Pons (tissue), 1 donor: ENCODE data around the gene MIB2.
"Not testable (repeated sequence)": the region's sequence is repeated elsewhere in the genome, so short reads cannot be mapped to it uniquely, and the experiment has no call there.

Experiments
- DNase-seq: peaks from one replicate; pipeline ENCODE4 v3.0.0-alpha.2; 2016; ENCODE audit warnings: low spot score

MIB2 gene

DNA sequence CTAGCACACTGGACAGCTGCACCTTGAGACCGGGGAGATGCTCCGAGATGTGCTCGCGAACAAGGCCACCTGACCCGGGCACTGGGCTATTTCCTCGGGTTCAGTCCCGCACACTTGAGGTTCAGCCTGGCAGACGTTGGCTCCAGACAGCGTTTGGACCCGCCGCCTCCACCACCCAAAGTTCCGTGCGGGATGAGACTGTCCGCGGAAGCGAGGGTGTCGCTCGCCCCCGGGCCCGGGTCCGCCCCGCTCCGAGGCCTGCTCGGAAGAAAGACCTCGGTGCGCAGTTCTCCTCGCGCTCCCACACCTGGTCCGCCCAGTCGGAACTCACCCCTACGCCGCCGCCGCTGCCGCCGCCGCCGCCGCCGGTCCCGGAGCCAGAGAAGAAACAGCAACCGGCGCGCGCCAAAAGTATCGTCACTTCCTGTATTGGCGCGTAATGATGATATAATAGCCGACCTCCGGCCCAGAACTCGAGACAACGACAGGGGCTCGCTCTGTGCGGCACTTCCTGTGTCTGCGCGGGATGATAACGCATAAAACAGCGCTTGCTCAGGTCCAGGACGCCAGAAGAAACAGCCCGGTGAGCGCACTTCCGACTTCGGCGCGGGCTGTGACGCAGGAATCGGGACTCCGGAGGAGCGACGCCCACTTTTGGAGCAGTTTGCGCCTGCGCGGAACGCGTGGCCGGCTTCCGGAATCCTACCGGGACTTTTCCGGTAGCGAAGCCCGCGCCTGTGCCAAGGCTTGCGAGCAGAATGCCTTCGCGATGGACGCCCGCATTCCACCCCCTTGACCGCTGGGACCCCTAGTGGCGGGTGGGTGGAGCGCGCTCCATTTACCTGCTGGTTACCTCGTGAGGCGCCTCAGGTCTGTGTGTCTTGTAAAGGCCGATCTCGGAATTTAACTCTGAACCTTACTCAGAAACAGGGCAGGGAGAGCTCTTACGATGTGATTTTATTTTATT lies 43.6 kb downstream of the MIB2 start, which contains the start of gene CDK11B:
Gene CDK11B (minus strand): TSS at position 422 of the 967 bp plus-strand sequence. CDS start 1,519 bp downstream, outside the sequence.
- peak; percentile 94 for DNase-seq

DNA sequence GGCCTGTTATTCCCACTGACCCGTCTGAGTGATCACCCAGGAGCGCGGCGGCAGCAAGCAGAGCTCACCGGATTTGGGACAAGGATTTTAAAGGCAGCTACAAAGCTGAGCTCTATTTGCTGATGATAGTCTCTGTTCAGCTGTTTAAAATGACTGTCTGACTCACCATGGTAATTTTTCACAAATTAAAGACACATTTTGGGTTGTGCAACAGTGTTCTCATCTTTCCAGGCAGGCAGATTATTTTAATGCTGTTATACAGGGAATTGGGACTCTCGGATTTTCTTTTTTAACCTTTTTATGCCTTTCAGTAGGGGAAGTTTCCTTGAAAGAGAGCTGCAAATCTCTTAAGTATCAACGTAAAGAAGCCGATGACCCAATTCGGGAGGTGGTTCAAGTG lies 47.1 kb downstream of the MIB2 start:
- not testable (repeated sequence) for DNase-seq

DNA sequence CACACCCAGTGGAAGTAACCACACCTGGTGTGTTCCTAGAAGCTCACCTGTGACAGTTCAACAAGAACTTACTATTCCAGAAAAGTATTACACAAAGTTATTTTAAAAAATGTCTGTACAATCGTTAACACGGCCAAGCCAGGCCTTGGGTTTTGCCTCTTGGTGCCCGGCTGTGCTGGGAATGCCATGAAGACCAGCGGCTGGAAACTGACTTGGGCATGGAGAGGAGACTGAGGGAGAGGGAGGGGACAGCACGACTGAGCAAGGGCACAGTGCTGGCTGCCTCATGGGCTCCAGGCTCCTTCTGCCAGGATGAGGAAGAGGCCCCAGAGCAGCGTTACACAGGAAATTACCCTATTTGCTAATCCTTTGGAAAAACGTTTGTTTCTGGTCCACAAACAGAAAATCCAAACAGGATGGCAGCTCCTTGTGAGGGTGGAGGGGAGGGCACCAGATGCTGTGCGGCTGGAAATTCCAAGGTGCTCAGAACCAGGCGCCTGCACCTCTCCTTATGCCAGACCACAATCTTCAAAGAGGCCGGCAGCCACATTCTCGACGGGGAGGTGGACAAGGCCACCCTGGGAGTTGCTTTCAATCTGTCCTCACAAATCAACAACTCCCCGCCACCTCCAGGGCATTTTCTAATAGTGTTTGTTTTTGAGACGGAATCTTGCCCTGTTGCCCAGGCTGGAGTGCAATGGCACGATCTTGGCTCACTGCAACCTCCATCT lies 47.7 kb downstream of the MIB2 start:
- not testable (repeated sequence) for DNase-seq

DNA sequence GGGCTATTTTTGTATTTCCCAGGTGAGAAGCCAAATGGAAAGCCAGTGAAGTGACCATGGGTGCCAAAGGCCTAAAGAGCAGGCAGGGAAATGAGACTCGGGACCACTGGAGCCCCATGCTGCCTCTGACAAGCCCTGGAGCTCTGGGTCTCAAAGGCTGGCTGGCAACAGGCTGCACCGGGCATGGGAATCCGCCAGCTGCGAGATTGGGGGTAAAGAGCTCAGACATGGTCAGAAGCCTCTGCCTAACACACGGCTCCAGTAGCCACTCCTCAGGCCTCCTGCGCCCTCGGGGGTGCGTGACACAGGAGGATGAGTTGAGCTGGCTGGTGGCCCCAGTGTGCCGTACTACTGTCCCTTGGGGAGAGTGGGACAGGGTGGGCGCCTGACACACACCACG lies 49.0 kb downstream of the MIB2 start:
- not testable (repeated sequence) for DNase-seq

DNA sequence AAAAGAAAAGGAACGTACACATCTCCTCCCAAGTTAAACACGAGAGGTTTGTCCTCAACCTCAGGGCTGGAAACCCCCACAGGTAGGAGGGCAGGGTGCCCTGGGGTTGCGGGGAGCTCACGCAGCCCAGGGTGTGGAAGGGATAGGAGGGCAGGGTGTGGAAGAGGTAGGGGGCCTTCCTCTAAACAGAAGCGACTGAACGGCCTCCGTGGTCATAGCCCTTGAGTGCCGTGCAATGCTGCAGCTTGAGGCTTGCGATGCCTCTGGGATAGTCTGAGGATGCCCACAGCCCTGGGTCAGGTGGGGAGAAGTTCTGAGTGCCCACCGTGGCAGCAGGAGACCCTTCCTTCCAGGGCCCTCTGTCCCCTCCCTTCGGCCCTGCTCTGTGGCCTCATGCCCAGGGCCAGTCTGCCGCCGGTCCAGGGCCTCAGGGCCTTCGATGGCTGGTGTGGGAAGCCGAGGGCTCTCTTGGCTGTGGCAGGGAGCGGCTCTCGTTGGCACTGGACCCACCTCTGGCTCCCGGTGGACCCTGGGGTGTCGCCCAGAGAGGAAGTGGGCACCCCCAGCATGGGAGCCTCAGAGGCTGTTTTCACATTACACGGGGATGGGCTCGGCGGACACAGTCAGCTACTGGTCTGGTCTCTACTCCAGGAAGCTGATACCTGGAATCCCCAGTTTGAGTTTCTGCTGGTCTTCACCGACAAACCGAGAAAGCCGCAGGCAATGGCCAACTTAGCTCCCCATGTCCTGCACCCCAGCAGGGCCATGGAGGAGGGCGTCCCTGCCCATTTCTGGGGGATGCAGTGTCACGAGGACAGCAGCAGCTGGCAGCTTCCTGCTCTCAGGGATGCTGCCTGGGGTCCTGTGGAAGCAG lies 49.9 kb downstream of the MIB2 start:
- no peak for DNase-seq

DNA sequence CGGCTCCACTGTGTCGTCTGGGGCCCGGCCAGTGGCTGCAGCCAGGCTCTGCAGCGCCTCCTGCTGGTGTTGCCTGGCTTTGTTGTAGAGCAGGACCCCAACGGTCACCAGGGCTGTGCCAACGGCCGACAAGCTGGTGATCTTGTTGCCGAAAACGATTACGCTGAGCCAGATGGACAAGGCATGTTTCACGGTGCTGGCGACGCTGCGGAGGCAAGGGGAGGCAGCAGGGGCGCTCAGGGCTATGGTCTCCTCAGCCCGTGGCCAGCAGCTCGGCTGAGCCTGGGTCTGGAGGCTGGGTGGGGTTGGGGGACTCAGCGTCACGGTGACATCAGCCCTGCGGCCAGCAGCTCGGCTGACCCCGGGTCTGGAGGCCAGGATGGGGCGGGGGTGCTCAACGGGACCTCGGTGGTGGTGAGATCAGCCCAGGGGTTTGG lies 50.5 kb downstream of the MIB2 start:
- DNase-seq, result no peak

DNA sequence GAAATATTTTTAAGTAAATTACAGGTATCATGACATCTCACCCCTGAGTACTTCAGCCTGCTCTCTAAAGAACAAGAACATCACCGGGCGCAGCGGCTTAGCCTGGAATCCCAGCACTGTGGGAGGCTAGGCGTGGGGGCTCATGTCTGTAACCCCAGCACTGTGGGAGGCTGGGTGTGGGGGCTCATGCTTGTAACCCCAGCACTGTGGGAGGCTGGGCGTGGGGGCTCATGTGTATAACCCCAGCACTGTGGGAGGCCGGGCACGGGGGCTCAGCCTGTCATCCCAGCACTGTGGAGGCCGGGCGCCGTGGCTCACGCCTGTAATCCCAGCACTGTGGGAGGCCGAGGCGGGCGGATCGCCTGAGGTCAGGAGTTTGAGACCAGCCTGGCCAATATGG lies 51.2 kb downstream of the MIB2 start:
- no peak for DNase-seq

DNA sequence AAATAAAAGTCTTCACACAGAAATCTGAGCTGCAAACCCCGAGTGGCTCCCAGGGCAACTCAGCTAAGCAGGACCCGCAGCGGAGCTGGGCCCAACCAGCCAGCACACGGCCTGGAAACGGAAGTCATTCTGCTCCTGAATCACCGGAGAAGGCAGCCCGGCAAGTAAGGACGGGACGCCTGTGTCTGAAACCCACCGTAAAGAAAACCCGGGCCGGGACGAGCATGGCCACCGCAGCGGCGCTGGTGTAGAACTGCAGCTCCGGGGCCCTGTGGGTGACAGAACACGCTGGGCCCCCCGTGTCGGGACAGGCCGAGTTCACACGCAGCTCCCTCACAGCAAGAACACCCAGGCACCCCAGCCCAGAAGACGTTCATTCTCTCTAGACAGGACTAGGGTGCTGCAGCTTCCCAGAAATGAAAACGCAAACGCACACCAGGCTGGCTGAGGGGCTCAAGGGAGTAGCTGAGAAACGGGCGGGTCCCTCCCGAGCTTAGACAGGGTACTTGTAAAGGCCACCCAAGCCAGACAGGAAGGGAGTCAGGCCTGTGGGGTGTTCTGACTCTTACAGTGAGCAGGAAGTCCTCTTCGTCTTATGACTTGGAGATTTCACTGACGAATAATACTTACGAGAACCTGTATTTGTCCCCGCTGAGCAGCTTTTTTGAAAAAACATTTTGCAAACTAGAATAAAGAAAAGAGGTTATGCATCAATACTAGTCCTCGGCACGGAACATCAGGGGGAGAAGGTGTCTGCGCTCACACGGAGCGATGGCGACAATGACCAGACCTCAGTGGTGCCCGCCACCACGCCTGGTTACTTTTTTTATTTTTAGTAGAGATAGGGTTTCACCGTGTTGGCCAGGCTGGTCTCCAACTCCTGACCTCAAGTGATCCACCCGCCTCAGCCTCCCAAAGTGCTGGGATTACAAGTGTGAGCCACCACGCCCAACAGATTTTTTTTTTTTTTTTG lies 54.5 kb downstream of the MIB2 start:
- no peak for DNase-seq

DNA sequence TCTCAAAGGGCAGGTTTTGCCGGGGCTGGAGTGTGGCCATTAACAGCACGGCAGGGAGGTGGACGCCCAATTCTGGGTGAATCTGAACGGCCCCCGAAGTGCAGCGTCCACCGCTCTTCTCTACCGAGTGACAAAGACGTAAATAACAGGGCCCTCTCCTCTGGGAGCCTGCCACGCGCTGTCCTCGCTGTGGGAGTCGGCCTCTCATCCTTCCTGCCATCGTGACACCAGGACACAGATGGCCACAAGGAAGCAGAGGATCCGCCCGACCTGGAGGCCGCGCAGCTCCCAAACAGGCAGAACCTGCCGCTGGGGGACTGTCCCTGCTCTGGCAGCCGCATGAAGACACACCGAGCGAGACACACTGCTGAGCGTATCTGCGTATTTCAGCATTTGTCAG lies 55.6 kb downstream of the MIB2 start:
- DNase-seq, result no peak

DNA sequence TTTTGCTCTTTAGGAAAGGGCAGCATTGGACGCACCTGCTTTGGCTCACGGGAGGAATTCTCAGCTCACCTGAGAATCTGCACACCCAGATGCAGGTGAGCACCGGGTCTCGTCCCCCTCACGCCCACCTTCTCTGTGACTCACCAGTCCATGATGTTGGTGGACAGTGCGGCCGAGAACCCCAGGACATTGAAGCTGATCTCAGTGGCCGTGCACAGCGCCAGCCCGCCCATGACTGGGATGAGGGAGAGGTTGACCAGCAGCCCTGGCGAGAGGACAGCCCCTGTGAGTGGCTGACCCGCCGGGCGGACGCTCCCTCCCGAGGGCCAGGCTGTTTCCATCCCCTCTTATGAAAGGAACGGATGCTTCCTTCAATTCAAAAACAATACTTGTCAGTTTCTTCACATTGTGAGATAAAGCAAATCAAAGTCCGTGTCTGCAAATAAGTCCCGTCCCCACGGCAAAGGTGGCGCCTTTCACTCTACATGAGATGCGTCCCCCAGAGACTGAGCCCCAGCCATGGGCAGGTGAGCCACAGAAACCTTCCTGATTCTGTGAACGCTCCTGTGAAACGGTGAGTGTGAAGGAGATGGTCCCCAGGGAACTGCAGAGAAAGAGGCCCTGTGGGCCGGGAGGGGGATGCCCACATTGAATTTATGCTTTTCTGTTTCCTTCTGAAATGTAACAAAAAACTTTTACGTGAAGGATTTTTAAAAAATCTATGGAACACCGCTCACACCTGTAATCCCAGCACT lies 56.2 kb downstream of the MIB2 start:
- no peak for DNase-seq

DNA sequence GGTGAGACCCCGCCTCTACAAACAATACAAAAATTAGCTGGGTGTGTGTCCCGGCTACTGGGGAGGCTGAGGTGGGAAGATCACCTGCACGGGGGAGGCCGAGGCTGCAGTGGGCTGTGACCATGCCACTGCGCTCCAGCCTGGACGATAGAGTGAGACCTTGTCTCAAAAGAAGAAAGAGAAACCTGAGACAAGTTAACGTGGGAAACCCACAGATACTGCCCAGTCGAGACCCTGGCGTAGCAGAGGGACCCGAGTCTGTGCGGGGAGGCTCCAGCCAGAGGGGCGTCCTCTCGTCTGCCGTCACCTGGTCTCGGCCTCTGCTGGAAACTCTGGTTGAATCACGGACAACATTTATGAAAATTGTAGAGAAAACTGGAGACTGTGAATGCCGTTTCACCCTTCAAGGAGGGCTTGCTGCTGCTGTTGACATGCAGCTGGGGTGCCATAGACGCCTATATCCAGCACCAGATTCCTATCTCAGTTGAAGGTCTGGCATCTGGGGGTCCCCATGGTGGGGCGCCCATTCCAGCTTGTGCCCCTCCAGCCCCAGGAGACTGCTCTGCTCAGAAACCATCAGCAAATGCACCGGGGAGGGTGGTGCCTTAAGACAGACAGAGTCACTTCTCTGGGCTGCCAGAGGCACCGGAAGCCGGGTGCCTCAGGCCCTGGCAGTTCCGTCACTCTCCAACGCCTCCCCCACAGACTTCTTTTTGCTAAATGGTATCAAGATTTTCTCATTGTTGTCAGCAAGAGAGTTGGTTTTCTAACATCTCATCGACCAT lies 57.1 kb downstream of the MIB2 start:
- no peak for DNase-seq

DNA sequence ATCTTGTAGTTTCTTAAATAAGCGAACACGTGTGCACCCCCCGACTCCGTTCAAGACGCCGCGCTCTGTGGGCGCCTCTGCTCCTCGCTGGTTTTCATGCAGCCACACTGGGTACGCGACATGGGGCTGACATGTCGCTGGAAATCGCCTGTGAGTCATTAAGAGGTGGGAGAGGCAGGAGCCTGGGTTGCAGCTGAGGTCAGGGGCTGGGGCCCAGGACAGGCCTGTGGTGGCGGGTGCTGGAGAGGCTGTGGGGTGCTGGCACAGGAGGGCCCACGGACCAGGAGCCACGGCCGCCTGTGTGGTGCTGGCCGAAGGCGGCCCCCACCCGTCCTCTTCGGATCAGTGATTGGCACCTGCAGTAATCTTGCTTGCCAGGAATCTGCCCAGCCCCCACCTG lies 59.5 kb downstream of the MIB2 start:
- DNase-seq, result not testable (repeated sequence)

DNA sequence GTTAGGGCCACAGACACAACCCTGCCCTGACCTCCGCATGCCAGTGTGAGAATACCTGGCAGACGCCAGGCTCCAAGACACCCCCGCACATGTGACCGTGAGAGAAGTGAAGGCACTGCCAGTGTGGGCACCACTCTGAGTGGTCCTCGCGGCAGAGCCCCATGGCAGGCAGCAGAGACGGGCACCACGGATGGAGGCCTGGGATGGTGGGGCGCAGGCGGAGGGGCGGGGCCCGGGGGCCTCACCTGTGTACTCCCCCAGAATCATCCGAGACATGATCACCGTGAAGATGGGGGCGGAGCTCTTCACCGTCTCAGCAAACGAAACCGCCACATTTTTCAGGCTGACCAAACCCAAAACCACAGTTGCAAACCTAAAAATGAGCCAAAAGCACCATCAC lies 59.9 kb downstream of the MIB2 start:
- DNase-seq, result not testable (repeated sequence)

DNA sequence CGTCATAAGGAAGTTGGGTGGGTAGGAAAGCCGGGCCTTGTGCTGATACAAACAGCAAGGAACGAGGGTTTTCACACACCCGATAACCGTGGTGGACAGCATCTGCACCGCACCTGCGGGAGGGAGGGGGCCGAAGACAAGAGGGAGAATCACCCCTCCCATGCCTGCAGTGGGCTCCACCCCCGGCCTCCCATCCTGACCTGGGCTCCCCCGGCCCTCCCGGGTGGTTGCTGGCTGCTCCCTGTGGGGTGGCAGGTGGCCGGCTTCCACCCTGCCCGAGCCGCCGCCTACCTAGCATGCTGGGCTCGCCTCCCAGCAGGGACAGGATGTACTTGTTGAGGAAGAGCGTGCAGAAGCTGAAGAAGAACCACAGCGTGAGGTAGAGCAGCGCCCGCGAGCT lies 60.8 kb downstream of the MIB2 start:
- DNase-seq, result not testable (repeated sequence)

DNA sequence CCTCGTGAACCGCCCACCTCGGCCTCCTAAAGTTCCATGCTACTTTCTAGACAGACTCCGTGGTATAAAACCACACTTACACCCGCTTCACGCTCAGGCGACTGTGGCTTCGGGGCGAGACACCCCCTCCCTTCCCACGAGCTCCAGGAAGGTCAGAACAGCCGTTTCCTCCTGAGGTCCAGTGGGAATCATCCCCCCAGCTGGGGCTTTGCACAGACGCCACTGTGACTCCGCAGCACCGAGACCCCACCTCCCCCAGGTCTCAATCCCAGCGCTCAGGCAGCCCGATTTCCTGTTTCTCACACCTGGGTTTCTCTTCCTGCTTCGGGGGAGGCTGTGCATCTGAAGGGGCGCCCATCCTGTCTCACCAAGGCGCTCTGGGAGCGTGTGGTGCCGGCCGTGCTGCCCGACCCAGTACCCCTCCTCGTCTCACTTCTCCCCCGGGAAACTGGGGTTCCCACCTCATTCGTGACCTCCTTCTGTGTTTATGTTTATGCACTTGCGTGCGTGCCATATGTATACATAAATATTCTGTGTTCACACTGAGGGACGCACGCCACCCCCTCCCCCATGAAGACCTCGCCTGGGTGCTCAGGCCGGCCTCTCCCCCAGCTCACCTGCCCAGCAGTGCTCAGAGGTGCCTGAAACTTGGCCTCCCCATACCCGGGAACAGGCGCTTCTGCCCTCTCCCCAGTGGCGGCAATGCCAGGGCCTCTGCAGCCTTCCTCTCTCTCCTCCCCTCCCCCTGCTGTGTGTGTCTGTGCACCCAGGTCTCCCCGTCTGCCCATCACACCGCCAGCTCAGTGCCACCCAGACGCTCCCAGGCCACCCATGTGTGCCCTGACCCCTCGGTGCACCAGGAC lies 62.6 kb downstream of the MIB2 start:
- no peak for DNase-seq

DNA sequence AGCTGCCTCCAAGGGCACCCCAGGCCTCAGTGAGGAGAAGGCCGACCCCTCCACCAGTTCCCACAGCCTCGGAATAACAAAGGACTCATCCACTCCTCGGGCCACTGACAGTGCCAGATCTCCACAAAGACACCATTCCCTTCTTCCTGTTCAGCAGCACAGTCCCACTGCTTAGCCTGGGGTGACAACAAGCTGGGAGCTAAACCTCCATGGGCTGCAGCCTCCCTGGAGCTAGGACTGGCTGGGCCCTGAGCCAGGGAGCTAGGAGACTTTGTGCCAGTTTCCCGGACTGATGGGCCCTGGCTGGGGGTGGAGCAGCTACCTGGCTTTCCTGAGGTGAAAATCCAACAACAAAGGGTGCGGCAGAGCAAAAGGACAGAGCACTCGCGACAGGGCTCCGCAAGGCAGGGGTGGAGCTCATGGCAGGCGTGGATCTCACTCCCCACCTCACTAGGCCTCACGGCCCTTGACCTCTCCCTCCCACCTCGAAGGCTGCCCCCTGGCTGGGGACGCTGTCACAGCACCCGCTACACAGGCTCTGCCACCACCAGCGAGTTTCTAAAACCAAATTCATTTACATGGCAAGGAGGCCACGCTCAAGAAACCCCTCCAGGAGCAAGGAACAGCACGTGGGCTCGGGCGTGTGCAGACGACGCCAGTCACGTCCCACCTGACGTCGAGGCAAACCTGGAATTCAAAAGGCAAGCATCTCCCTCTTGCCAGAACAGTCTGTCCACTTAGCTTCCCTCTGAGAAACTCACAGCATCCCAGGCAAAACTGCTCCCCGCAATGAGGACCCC lies 63.5 kb downstream of the MIB2 start:
- peak; percentile 22 for DNase-seq
